Astrocyte of the hippocampus (primary cell): Measurements from ENCODE around the gene NAA10.

ENCODE experiments used
- DNase-seq: peaks from one replicate; pipeline ENCODE4 v3.0.0; 2011; ENCODE audit warnings: low read depth, low spot score

Gene NAA10

GRCh38 chrX:153884590-153884989 is 50.2 kb downstream of the NAA10 start:
- DNase-seq, result no peak

DNA sequence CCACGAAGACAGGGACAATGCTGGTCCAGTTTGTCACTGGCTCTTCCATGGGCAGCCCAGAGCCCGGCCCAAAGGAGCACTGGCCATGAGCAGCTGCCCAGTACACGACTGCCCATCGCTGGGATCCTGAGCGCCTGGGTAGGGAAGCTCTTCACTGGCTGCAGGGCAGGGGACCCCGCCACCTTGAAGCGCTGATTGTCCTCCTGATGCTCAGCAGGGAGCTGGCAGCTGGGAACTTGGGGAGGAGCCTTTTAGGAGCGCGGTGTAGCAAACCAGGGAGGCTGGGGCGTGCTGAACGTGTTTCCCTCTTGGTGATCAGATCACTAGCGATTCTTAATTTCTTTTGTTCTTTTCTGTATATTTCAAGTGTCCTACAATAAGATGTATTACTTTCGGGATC is 50.7 kb downstream of the NAA10 start:
- no peak for DNase-seq

GRCh38 chrX:153883163-153883843 is 51.5 kb downstream of the NAA10 start:
- no peak for DNase-seq

DNA sequence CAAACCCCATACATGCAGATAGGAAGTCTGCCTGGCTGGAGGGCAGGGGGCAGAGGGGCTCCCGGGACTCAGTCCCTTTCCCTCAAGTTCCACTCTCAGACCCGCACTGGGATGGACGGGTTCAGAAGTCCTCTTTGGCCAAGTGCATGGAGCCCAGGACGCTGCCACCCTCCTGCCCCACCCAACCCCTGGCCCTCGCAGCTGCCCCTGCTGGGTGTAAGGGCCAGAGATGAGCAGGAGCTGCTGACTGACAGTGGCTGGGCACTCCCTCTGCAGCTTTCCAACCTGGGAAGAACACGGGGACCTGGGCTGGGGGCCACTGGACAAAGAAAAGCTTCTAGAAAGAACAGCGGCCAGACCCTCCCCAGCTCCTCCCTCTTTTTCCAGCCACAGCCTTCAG is 52.3 kb downstream of the NAA10 start:
- DNase-seq, result no peak

GRCh38 chrX:153882086-153882498 is 52.7 kb downstream of the NAA10 start:
- no peak for DNase-seq

DNA sequence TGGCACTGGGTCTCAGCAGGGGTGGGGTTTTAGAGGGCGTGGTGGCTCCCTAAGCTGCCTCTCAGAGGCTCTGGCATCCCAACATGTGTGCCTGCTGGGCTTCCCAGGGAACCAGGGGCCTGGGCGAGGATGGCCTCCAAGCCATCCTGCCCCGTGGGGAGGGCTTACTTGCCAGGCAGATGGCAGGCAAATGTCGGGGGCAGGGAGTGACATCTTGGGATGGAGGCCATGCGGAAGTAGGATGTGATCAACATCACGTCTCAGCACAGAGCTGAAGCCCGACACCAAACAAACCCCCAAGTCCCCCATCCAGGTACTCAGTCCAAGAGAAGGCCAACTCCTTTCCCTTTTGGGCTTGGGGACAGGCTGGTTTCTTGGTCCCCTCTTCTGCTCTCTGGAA is 53.6 kb downstream of the NAA10 start:
- DNase-seq, result no peak

DNA sequence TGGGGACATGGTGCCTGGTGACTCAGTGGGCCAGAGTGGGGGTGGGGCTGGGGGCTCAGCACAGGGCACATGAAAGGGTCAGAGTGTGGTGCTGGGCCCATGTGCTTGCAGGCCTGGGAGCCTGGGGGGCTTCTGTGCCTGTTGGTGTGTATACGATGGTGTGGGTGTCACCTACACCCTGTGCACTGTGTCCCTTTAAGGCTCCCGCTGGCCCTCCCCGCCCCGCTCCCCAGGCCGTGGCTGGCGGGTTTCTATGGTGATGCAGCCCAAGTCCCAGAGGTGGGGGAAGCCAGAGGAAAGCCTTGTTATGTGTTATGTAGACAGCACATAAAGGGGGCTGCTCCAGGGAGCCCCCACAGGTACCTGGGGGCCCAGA is 54.4 kb downstream of the NAA10 start:
- no peak for DNase-seq

- no peak for DNase-seq
These were observed 54.9 kb downstream of the NAA10 start for GRCh38 chrX:153879741-153880439.
